H9 (cell line): ENCODE results near the gene LILRA5. TPM values are rescaled to one million over a fixed set of nuclear protein-coding genes. Genes with fewer than 3 reads are reported as not detected.

Source experiments
- DNase-seq: peaks from one replicate; pipeline ENCODE4 v3.0.0-alpha.2; 2017
- H2AFZ ChIP-seq: one replicate; pipeline ENCODE4 v1.6.1; 2013; ENCODE audit warnings: mild to moderate bottlenecking, low read length, control low read depth, moderate library complexity
- H2AK5ac ChIP-seq: 2 replicates; pipeline ENCODE4 v1.6.1; 2013; ENCODE audit warnings: low read length, control low read depth, mixed read lengths; ENCODE audit not compliant: insufficient read length
- H2BK120ac ChIP-seq: one replicate; pipeline ENCODE4 v1.6.1; 2013; ENCODE audit warnings: low read depth, mild to moderate bottlenecking, low read length, control low read depth, inconsistent platforms; ENCODE audit not compliant: poor library complexity, severe bottlenecking
- H2BK12ac ChIP-seq: 2 replicates; pipeline ENCODE4 v1.6.1; 2013; ENCODE audit warnings: low read length, control low read depth, mixed read lengths, low read depth; ENCODE audit not compliant: insufficient read length
- H2BK15ac ChIP-seq: 2 replicates; pipeline ENCODE4 v1.6.1; 2013; ENCODE audit warnings: low read depth, low read length, control low read depth
- H2BK20ac ChIP-seq: one replicate; pipeline ENCODE4 v1.6.1; 2013; ENCODE audit warnings: low read depth, mild to moderate bottlenecking, low read length, control low read depth, inconsistent platforms; ENCODE audit not compliant: poor library complexity, severe bottlenecking
- H2BK5ac ChIP-seq: 2 replicates; pipeline ENCODE4 v1.6.1; 2013; ENCODE audit warnings: low read length, control low read depth, mixed read lengths; ENCODE audit not compliant: insufficient read length
- H3K14ac ChIP-seq: 2 replicates; pipeline ENCODE4 v1.6.1; 2013; ENCODE audit warnings: low read length, control low read depth; ENCODE audit not compliant: insufficient read depth
- H3K18ac ChIP-seq: 2 replicates; pipeline ENCODE4 v1.6.1; 2013; ENCODE audit warnings: low read depth, mild to moderate bottlenecking, mixed read lengths, low read length, control low read depth; ENCODE audit not compliant: insufficient read length
- H3K23ac ChIP-seq: 2 replicates; pipeline ENCODE4 v1.6.1; 2013; ENCODE audit warnings: low read length, control low read depth, mixed read lengths, low read depth; ENCODE audit not compliant: insufficient read length
- H3K23me2 ChIP-seq: 2 replicates; pipeline ENCODE4 v1.6.1; 2013; ENCODE audit warnings: low read depth, mild to moderate bottlenecking, mixed read lengths, low read length, control low read depth; ENCODE audit not compliant: insufficient read length, poor library complexity, severe bottlenecking
- H3K27ac ChIP-seq: 2 replicates; pipeline ENCODE4 v1.5.1; 2013; ENCODE audit warnings: low read length, control low read depth, mixed read lengths, low read depth; ENCODE audit not compliant: insufficient read length
- H3K27me3 ChIP-seq: 2 replicates; pipeline ENCODE4 v1.6.1; 2013; ENCODE audit warnings: low read length, control low read depth, inconsistent platforms; ENCODE audit not compliant: insufficient read depth
- H3K4ac ChIP-seq: 2 replicates; pipeline ENCODE4 v1.6.1; 2013; ENCODE audit warnings: low read depth, mild to moderate bottlenecking, control low read depth, inconsistent platforms, low read length, moderate library complexity
- H3K4me1 ChIP-seq: 2 replicates; pipeline ENCODE4 v1.6.1; 2013; ENCODE audit warnings: low read length, control low read depth, inconsistent platforms; ENCODE audit not compliant: insufficient read depth
- H3K4me2 ChIP-seq: 2 replicates; pipeline ENCODE4 v1.6.1; 2013; ENCODE audit warnings: low read length, control low read depth, mixed read lengths; ENCODE audit not compliant: insufficient read length, insufficient read depth
- H3K56ac ChIP-seq: 2 replicates; pipeline ENCODE4 v1.6.1; 2013; ENCODE audit warnings: low read depth, mild to moderate bottlenecking, mixed read lengths, low read length, control low read depth; ENCODE audit not compliant: insufficient read length
- H3K79me1 ChIP-seq: 2 replicates; pipeline ENCODE4 v1.6.1; 2013; ENCODE audit warnings: low read depth, mild to moderate bottlenecking, moderate library complexity, low read length, control low read depth, inconsistent platforms; ENCODE audit not compliant: insufficient read depth, poor library complexity, severe bottlenecking
- H3K79me2 ChIP-seq: 2 replicates; pipeline ENCODE4 v1.6.1; 2013; ENCODE audit warnings: low read length, control low read depth, inconsistent platforms; ENCODE audit not compliant: insufficient read depth
- H3K9ac ChIP-seq: 2 replicates; pipeline ENCODE4 v1.6.1; 2013; ENCODE audit warnings: low read length, control low read depth, mixed read lengths; ENCODE audit not compliant: insufficient read length; ENCODE audit errors: extremely low read depth
- H3K9me3 ChIP-seq: one replicate; pipeline ENCODE4 v1.6.1; 2013; ENCODE audit warnings: low read depth, low read length, inconsistent platforms; ENCODE audit not compliant: control insufficient read depth
- H3T11ph ChIP-seq: one replicate; pipeline ENCODE4 v1.6.1; 2013; ENCODE audit warnings: mild to moderate bottlenecking, low read length, control low read depth, inconsistent platforms
- H4K20me1 ChIP-seq: one replicate; pipeline ENCODE4 v1.6.1; 2013; ENCODE audit not compliant: control insufficient read depth, insufficient read length, insufficient read depth
- H4K5ac ChIP-seq: 2 replicates; pipeline ENCODE4 v1.6.1; 2013; ENCODE audit warnings: low read depth, mild to moderate bottlenecking, mixed read lengths, low read length, control low read depth; ENCODE audit not compliant: insufficient read length
- H4K8ac ChIP-seq: replicated peaks from 2 replicates; pipeline ENCODE4 v1.6.1; 2013; ENCODE audit warnings: low read length, control low read depth, mixed read lengths, low read depth; ENCODE audit not compliant: insufficient read length
- H4K91ac ChIP-seq: 2 replicates; pipeline ENCODE4 v1.6.1; 2013; ENCODE audit warnings: low read depth, mild to moderate bottlenecking, moderate library complexity, mixed read lengths, low read length, control low read depth; ENCODE audit not compliant: insufficient read length
- H3K27ac Mint-ChIP-seq, 3 experiments: 2 replicates in 2 of 3; 3 replicates in 1 of 3; pipeline ENCODE4 v1.8.0; 2020 to 2021; ENCODE audit warnings: mixed read lengths in 3 of 3, mild to moderate bottlenecking in 1 of 3, moderate library complexity in 1 of 3
- H3K27me3 Mint-ChIP-seq: 2 replicates; pipeline ENCODE4 v1.8.0; 2021; ENCODE audit warnings: low read depth, mild to moderate bottlenecking, moderate library complexity, mixed read lengths
- H3K36me3 Mint-ChIP-seq, 3 experiments: 2 replicates in 2 of 3; 3 replicates in 1 of 3; pipeline ENCODE4 v1.8.0; 2020 to 2021; ENCODE audit warnings: low read depth in 3 of 3, mixed read lengths in 3 of 3; ENCODE audit not compliant: insufficient read depth in 1 of 3
- H3K4me1 Mint-ChIP-seq, 2 experiments: 2 replicates each; pipeline ENCODE4 v1.8.0; 2020; ENCODE audit warnings: mixed read lengths in 2 of 2
- H3K4me3 Mint-ChIP-seq, 2 experiments: 2 replicates in 1 of 2; 3 replicates in 1 of 2; pipeline ENCODE4 v1.8.0; 2020 to 2021; ENCODE audit warnings: mild to moderate bottlenecking in 2 of 2, mixed read lengths in 2 of 2, moderate library complexity in 1 of 2
- H3K9me3 Mint-ChIP-seq, 2 experiments: 2 replicates in 1 of 2; 3 replicates in 1 of 2; pipeline ENCODE4 v1.8.0; 2020; ENCODE audit warnings: mild to moderate bottlenecking in 2 of 2, mixed read lengths in 2 of 2, moderate library complexity in 1 of 2
- WGBS: extraction: QIAGEN DNeasy Blood & Tissue Kit; methylation state at CpG from one replicate; pipeline ENCODE4 v1.1.7; 2013; ENCODE audit warnings: missing lambda C conversion rate, low lambda C conversion rate, mixed read lengths; ENCODE audit not compliant: insufficient read length; ENCODE audit errors: extremely low coverage; 5-methylcytosine and 5-hydroxymethylcytosine counted together
- total RNA-seq: library from RNA; stranded (reverse); gene quantifications from 2 replicates; pipeline ENCODE4 v1.2.1, GENCODE V29; 2021
- TF ChIP-seq, protein P1 (sequence below): fragments of 200-600 bp; sonication (generic); conservative IDR thresholded peaks from 3 replicates; pipeline ENCODE4 v1.8.0; 2021; ENCODE audit warnings: antibody characterized with exemption, mild to moderate bottlenecking

Gene LILRA5
- total RNA-seq, 1 experiment from 2014 or later = not detected

DNA sequence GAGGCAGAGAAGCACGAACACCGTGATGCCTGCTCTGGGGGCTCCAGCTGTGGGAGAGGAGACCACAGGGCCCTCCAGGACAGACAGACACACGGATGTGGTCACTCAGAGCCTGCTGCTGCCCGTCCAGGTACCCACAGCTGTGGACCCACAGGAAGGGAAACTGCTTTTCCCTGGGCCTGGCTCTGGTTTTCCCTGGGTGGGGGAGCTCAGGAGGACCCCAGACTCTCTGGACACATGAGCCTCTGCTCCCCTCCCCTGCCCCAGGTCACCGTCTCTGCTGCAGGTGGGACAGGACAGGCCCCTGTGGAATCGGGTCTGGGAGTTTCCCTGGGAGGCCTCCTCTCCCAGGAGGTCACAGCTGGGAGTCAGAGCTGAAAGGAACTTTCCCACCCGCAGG is 18.7 kb upstream of the LILRA5 start:
- Histone ChIP-seq H3K4me2 (no peak overlapping the region), H3K23me2 (no peaks in the 10 kb centered on the region), H3K14ac (no peak overlapping the region), H2BK20ac (no peak overlapping the region), H2BK120ac (no peak overlapping the region), H2BK5ac (no peak overlapping the region), H3K23ac (no peak overlapping the region), H4K5ac (no peak overlapping the region), H2AK5ac (no peak overlapping the region), H3K18ac (no peak overlapping the region), H3T11ph (no peak overlapping the region), H3K79me2 (no peaks in the 10 kb centered on the region), H4K91ac (no peak overlapping the region), H4K20me1 (no peaks in the 10 kb centered on the region), H2AFZ (no peak overlapping the region), H3K4ac (no peak overlapping the region), H3K4me1 (no peaks in the 10 kb centered on the region; the same call in 1 of the 2 replicates), H3K27me3 (no peaks in the 10 kb centered on the region; the same call in 1 of the 2 replicates), H3K79me1 (no peaks in the 10 kb centered on the region), H3K9ac (no peak overlapping the region), H4K8ac (no peak overlapping the region), H3K9me3 (no peaks in the 10 kb centered on the region), H3K27ac (no peak overlapping the region), H2BK12ac (no peak overlapping the region), H3K56ac (no peak overlapping the region), H2BK15ac (no peak overlapping the region)
- Mint-ChIP-seq H3K27me3 (peaks cover 29% of the 10 kb centered on the region), H3K4me3 (no peak overlapping the region), H3K4me1 (peaks cover 4 to 15% of the 10 kb centered on the region in 2 experiments; a peak in 3 of 4 replicates), H3K27ac (no peak overlapping the region), H3K9me3 (peaks cover 0 to 69% of the 10 kb centered on the region in 2 experiments; a peak in 3 of 5 replicates), H3K36me3 (peaks cover 0 to 4% (median 1%) of the 10 kb centered on the region in 3 experiments; a peak in 2 of 7 replicates)
- no peak for DNase-seq
- TF ChIP-seq, protein P1, sequence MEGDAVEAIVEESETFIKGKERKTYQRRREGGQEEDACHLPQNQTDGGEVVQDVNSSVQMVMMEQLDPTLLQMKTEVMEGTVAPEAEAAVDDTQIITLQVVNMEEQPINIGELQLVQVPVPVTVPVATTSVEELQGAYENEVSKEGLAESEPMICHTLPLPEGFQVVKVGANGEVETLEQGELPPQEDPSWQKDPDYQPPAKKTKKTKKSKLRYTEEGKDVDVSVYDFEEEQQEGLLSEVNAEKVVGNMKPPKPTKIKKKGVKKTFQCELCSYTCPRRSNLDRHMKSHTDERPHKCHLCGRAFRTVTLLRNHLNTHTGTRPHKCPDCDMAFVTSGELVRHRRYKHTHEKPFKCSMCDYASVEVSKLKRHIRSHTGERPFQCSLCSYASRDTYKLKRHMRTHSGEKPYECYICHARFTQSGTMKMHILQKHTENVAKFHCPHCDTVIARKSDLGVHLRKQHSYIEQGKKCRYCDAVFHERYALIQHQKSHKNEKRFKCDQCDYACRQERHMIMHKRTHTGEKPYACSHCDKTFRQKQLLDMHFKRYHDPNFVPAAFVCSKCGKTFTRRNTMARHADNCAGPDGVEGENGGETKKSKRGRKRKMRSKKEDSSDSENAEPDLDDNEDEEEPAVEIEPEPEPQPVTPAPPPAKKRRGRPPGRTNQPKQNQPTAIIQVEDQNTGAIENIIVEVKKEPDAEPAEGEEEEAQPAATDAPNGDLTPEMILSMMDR = no peak
- no CpG with 5 or more reads among the region's 7 CpGs for WGBS
